ENCODE data around the gene NBEAL2. TPM values are rescaled to one million over a fixed set of nuclear protein-coding genes. Genes with fewer than 3 reads are reported as not detected.

NBEAL2 gene
- total and polyA plus RNA-seq, 2 of the 8 experiments (the other 6 are each of a cell fraction or from before 2014, with no cell fraction given) = 27.3 to 46.9 TPM

DNA sequence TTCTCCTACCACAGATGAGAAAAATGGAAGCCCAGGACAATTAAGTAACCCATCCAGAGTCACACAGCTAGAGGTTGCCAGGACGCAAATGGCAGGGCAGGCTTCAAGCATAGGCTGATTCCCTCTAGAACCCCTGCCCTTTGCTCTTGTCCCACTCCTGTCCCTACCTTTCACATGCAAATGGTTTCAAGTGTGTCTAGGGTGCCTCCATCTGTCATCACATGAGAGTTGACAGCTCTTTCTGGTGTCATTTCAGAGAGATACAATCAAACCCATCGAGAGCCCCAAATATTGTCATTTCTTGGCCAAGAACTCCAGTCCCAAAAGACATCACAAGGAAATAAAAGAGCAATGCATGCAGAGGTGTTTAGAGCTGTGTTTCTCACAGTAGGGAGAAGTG, 26.7 kb upstream of the NBEAL2 start:
- ChIA-PET POLR2A (ENCODE audit: partially characterized antibody) (no interaction called here), CTCF (ENCODE audit: partially characterized antibody) (interaction anchor here (0.6 to 3.1 kb wide), 6 partner anchors 10 to 44 kb away, joined by 3 to 12 read pairs (median 4); no protein-coding TSS in a partner anchor)
- DNase-seq (ENCODE audit: low read depth in 1 of 2, low spot score in 2 of 2) (no peak), FAIRE-seq (no peak)
- Histone ChIP-seq H3K4ac (replicated peaks; ENCODE audit: insufficient read length, low read depth, low read length) (no peak overlapping the region), H3K23ac (ENCODE audit: insufficient read length) (no peak overlapping the region), H3K23me2 (ENCODE audit: low read depth, low read length) (no peaks in the 10 kb centered on the region; the same call in 1 of the 2 replicates), H3K27me3 (replicated peaks in 1 of 4; ENCODE audit: control insufficient read depth in 3 of 4, extremely low read depth in 1 of 4, insufficient read depth in 3 of 4, low read length in 3 of 4) (no peaks in the 10 kb centered on the region), H3K4me3 (ENCODE audit: extremely low read depth in 1 of 4, insufficient read depth in 2 of 4, low read depth in 3 of 4, low read length in 4 of 4) (no peak overlapping the region), H4K5ac (ENCODE audit: insufficient read length, low read depth, low read length) (no peak overlapping the region), H3K79me2 (ENCODE audit: control insufficient read depth in 1 of 2, insufficient read depth in 2 of 2, low read length in 2 of 2) (peaks cover 34 to 94% of the 10 kb centered on the region in 2 experiments), H2AK5ac (ENCODE audit: low read depth, low read length) (no peak overlapping the region), H4K8ac (ENCODE audit: extremely low read depth, insufficient read depth, low read length) (no peak overlapping the region), H3K4me2 (ENCODE audit: insufficient read depth in 1 of 2, low read depth in 2 of 2, low read length in 2 of 2) (no peak overlapping the region), H2AFZ (ENCODE audit: low read length) (no peak overlapping the region), H3K36me3 (ENCODE audit: control insufficient read depth in 2 of 4, insufficient read depth in 4 of 4, low read length in 3 of 4) (no peaks in the 10 kb centered on the region; a peak in 1 of 8 replicates), H2BK5ac (ENCODE audit: low read depth, low read length) (no peak overlapping the region), H3K9ac (replicated peaks in 1 of 4; ENCODE audit: extremely low read depth in 1 of 4, low read depth in 3 of 4, low read length in 3 of 4) (no peak overlapping the region), H4K91ac (replicated peaks; ENCODE audit: insufficient read length, low read length) (no peak overlapping the region), H2BK120ac (replicated peaks; ENCODE audit: low read depth, low read length) (no peak overlapping the region), H4K20me1 (replicated peaks in 1 of 2; ENCODE audit: control insufficient read depth in 1 of 2, insufficient read depth in 2 of 2, low read length in 2 of 2) (peaks cover 39 to 53% of the 10 kb centered on the region in 2 experiments), H2BK12ac (ENCODE audit: low read depth, low read length) (no peak overlapping the region), H2BK20ac (ENCODE audit: low read length) (no peak overlapping the region), H3K79me1 (ENCODE audit: low read depth, low read length) (peaks cover 48% of the 10 kb centered on the region), H3K4me1 (replicated peaks in 1 of 4; ENCODE audit: control insufficient read depth in 3 of 4, insufficient read depth in 4 of 4, low read length in 3 of 4) (peaks cover 5 to 14% (median 8%) of the 10 kb centered on the region in 4 experiments), H2BK15ac (ENCODE audit: low read length) (no peak overlapping the region), H3K18ac (ENCODE audit: extremely low read depth, low read length) (no peak overlapping the region), H3K27ac (ENCODE audit: low read depth, low read length) (no peak overlapping the region), H3K14ac (ENCODE audit: insufficient read length) (no peak overlapping the region), H3K56ac (replicated peaks; ENCODE audit: insufficient read length, low read depth, low read length) (no peak overlapping the region), H3K9me3 (ENCODE audit: insufficient read depth in 2 of 2, low read depth in 1 of 2, low read length in 1 of 2) (no peaks in the 10 kb centered on the region)
- WGBS, 2 experiments (ENCODE audit: extremely low coverage in 1 of 2, insufficient coverage in 1 of 2, insufficient read length in 1 of 2, insufficient replicate concordance in 2 of 2, low coverage in 1 of 2, low lambda C conversion rate in 2 of 2, missing lambda C conversion rate in 1 of 2) = 80% methylated on average over 2 of the region's 2 CpGs; no CpG with 5 or more reads in 1 of the 2 experiments
- no peak for TF ChIP-seq EP300 (IDR thresholded peaks at IDR 0.05; ENCODE audit: borderline replicate concordance in 1 of 2, low read depth in 2 of 2, low read length in 2 of 2)
- no peak for TF ChIP-seq BCL11A (IDR thresholded peaks at IDR 0.05; ENCODE audit: low read depth in 2 of 2, low read length in 2 of 2)
- TF ChIP-seq TAF1 (IDR thresholded peaks at IDR 0.05; ENCODE audit: low read depth, low read length) = no peak
- TF ChIP-seq KDM5A (IDR thresholded peaks at IDR 0.05; ENCODE audit: low read length) = no peak
- TF ChIP-seq HDAC2 (IDR thresholded peaks at IDR 0.05; ENCODE audit: borderline replicate concordance in 1 of 2, low read depth in 2 of 2, low read length in 2 of 2) = no peak
- no peak for TF ChIP-seq MAFK (IDR thresholded peaks at IDR 0.05; ENCODE audit: low read depth, low read length)
- no peak for TF ChIP-seq RNF2 (IDR thresholded peaks at IDR 0.05; ENCODE audit: borderline replicate concordance, low read depth, low read length, missing control alignments, poor library complexity, severe bottlenecking)
- TF ChIP-seq GTF2F1 (IDR thresholded peaks at IDR 0.05; ENCODE audit: borderline replicate concordance, low read depth, low read length) = no peak
- no peak for TF ChIP-seq POU5F1 (IDR thresholded peaks at IDR 0.05; ENCODE audit: low read depth, low read length)
- no peak for TF ChIP-seq SRF (IDR thresholded peaks at IDR 0.05; ENCODE audit: low read depth, low read length)
- TF ChIP-seq HDAC6 (IDR thresholded peaks at IDR 0.05; ENCODE audit: low read depth, low read length) = no peak
- TF ChIP-seq CBX5 (IDR thresholded peaks at IDR 0.05; ENCODE audit: low read depth, low read length) = no peak
- TF ChIP-seq GABPA (IDR thresholded peaks at IDR 0.05; ENCODE audit: borderline replicate concordance, insufficient read depth, low read length) = no peak
- no peak for TF ChIP-seq FOSL1 (IDR thresholded peaks at IDR 0.05; ENCODE audit: insufficient read depth, low read depth, low read length)
